Ovary (tissue), 3 donors: Measurements from ENCODE around the gene RANBP17.
"Not testable (repeated sequence)": the region's sequence is repeated elsewhere in the genome, so short reads cannot be mapped to it uniquely, and the experiment has no call there.

Experiments
- POLR2A ChIP-seq: fragments of 450-650 bp; IDR thresholded peaks from one replicate; pipeline ENCODE4 v1.6.1; 2017; ENCODE audit warnings: antibody characterized with exemption, mild to moderate bottlenecking, moderate library complexity
- TF ChIP-seq, protein P1 (sequence below), 3 donors: fragments of 450-650 bp in 2 of 3; fragments of 200-600 bp in 1 of 3; IDR thresholded peaks; one replicate each; pipeline versions ENCODE4 v1.5.1 to v1.8.0; 2016 to 2022; ENCODE audit warnings: antibody characterized with exemption in 3 of 3, mild to moderate bottlenecking in 1 of 3
- donor health status: DM: no; HTN: no; CAD: no.

DNA sequence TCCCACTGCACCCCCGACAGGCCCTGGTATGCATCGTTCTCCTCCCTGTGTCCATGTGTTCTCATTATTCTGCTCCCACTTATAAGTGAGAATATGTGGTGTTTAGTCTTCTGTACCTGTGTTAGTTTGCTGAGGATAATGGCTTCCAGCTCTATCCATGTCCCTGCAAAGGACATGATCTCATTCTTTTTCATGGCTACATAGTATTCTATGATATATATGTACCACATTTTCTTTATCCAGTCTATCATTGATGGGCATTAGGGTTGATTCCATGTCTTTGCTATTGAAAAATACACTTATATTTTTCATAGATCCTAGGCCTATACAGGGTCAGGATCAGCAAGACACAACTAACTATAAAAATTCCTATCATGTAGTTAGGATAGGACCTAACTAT lies 180.1 kb downstream of the RANBP17 start:
- TF ChIP-seq, protein P1, sequence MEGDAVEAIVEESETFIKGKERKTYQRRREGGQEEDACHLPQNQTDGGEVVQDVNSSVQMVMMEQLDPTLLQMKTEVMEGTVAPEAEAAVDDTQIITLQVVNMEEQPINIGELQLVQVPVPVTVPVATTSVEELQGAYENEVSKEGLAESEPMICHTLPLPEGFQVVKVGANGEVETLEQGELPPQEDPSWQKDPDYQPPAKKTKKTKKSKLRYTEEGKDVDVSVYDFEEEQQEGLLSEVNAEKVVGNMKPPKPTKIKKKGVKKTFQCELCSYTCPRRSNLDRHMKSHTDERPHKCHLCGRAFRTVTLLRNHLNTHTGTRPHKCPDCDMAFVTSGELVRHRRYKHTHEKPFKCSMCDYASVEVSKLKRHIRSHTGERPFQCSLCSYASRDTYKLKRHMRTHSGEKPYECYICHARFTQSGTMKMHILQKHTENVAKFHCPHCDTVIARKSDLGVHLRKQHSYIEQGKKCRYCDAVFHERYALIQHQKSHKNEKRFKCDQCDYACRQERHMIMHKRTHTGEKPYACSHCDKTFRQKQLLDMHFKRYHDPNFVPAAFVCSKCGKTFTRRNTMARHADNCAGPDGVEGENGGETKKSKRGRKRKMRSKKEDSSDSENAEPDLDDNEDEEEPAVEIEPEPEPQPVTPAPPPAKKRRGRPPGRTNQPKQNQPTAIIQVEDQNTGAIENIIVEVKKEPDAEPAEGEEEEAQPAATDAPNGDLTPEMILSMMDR (IDR thresholded peaks at IDR 0.05), result not testable (repeated sequence)
- TF ChIP-seq POLR2A, result not testable (repeated sequence)
